GM12891 (cell line): ENCODE data around the gene AGGF1.

ENCODE experiments used
- POLR2A ChIP-seq: IDR thresholded peaks from 2 replicates; pipeline ENCODE4 v1.6.1; 2011; ENCODE audit warnings: low read depth, low read length, control low read depth
- POLR2AphosphoS5 ChIP-seq: IDR thresholded peaks from 2 replicates; pipeline ENCODE4 v1.6.1; 2011; ENCODE audit warnings: low read depth, low read length, control low read depth

DNA sequence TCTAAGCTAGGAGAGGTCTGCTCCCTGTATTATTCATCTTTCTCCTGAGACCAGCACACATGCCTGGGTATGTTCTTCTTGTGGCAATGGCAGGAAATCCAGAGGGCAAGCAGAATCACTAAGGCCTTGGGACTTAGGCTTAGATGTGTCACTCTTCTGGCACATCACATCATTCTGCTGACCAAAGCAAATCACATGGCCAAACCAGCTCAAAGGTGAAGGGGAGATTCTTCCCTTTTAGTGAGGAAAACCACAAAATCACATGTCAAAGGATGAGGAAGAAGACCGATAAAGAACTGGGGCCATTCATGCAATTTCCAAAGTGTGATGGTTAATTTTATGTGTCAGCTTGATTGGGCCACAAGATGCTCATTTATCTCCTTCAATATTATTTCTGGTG is 5.7 kb upstream of the AGGF1 start:
- TF ChIP-seq POLR2AphosphoS5 (no peak), POLR2A (no peak)
